Liver (tissue), 2 donors: ENCODE measurements around the gene NAIF1.

Experiments used
- TF ChIP-seq, protein P1 (sequence below): IDR thresholded peaks from 2 replicates; pipeline ENCODE4 v1.6.1; 2016; ENCODE audit warnings: antibody characterized with exemption, mild to moderate bottlenecking
- TF ChIP-seq, protein P2 (sequence below): fragments of 150-350 bp; IDR thresholded peaks from 2 replicates; pipeline ENCODE4 v1.5.1; 2017; ENCODE audit warnings: improper control_type of control experiment, low read depth, low read length; ENCODE audit not compliant: missing input control
- TF ChIP-seq, protein P3 (sequence below): IDR thresholded peaks from 2 replicates; pipeline ENCODE4 v1.6.1; 2016; ENCODE audit warnings: antibody characterized with exemption
- donor health status: healthy.

DNA sequence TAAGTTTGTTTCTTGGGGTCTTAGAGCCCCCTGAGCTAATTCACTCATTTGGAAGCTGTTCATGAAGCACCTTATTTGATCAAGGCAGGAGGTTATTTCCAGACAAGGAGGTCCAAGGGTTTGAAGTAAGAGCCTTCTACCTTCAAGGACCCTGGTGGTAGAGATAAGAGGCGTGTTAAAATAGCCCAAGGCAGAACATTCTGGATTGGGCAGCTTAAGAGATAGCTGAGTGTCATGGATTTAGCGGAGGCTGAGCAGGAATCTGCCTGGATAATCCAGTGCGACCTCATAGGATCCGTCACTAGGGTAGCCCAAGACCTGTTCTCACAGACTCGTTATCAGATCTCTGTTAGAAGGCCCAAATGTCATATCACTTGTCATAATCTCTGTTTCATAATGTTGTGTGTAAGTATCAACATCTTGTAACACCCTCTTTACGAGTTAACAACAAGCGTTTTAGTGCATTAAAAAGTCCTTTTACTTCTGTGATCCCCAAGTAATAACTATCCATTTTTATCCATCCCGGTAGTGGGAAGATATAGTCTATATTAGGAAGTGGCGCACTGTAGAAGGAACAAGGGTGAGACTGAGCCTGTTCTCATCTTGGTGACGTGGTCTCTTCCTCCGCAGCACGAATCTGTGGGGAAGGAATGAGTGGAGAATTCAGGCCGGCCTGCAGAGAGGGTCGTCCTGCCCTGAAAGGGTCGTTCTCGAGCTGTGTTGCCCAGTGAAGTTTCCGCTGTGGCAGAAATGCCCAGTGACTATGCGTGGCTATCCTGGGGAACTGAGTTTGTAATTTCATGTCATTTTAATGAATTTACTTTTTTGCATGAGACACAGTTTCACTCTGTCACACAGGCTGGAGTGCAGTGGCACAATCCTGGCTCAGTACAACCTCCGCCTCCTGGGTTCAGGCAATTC lies 29.8 kb upstream of the NAIF1 start:
- TF ChIP-seq, protein P1, sequence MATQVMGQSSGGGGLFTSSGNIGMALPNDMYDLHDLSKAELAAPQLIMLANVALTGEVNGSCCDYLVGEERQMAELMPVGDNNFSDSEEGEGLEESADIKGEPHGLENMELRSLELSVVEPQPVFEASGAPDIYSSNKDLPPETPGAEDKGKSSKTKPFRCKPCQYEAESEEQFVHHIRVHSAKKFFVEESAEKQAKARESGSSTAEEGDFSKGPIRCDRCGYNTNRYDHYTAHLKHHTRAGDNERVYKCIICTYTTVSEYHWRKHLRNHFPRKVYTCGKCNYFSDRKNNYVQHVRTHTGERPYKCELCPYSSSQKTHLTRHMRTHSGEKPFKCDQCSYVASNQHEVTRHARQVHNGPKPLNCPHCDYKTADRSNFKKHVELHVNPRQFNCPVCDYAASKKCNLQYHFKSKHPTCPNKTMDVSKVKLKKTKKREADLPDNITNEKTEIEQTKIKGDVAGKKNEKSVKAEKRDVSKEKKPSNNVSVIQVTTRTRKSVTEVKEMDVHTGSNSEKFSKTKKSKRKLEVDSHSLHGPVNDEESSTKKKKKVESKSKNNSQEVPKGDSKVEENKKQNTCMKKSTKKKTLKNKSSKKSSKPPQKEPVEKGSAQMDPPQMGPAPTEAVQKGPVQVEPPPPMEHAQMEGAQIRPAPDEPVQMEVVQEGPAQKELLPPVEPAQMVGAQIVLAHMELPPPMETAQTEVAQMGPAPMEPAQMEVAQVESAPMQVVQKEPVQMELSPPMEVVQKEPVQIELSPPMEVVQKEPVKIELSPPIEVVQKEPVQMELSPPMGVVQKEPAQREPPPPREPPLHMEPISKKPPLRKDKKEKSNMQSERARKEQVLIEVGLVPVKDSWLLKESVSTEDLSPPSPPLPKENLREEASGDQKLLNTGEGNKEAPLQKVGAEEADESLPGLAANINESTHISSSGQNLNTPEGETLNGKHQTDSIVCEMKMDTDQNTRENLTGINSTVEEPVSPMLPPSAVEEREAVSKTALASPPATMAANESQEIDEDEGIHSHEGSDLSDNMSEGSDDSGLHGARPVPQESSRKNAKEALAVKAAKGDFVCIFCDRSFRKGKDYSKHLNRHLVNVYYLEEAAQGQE, result no peak
- TF ChIP-seq, protein P2, sequence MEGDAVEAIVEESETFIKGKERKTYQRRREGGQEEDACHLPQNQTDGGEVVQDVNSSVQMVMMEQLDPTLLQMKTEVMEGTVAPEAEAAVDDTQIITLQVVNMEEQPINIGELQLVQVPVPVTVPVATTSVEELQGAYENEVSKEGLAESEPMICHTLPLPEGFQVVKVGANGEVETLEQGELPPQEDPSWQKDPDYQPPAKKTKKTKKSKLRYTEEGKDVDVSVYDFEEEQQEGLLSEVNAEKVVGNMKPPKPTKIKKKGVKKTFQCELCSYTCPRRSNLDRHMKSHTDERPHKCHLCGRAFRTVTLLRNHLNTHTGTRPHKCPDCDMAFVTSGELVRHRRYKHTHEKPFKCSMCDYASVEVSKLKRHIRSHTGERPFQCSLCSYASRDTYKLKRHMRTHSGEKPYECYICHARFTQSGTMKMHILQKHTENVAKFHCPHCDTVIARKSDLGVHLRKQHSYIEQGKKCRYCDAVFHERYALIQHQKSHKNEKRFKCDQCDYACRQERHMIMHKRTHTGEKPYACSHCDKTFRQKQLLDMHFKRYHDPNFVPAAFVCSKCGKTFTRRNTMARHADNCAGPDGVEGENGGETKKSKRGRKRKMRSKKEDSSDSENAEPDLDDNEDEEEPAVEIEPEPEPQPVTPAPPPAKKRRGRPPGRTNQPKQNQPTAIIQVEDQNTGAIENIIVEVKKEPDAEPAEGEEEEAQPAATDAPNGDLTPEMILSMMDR, result no peak
- TF ChIP-seq, protein P3, sequence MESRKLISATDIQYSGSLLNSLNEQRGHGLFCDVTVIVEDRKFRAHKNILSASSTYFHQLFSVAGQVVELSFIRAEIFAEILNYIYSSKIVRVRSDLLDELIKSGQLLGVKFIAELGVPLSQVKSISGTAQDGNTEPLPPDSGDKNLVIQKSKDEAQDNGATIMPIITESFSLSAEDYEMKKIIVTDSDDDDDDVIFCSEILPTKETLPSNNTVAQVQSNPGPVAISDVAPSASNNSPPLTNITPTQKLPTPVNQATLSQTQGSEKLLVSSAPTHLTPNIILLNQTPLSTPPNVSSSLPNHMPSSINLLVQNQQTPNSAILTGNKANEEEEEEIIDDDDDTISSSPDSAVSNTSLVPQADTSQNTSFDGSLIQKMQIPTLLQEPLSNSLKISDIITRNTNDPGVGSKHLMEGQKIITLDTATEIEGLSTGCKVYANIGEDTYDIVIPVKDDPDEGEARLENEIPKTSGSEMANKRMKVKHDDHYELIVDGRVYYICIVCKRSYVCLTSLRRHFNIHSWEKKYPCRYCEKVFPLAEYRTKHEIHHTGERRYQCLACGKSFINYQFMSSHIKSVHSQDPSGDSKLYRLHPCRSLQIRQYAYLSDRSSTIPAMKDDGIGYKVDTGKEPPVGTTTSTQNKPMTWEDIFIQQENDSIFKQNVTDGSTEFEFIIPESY, result no peak
